COLO668 (cell line): Measurements from ENCODE around the gene ACBD4.

Experiments used
- DNase-seq: peaks from one replicate; lab custom pipeline; 2025; ENCODE audit not compliant: unreplicated experiment; lab: John Stamatoyannopoulos, UW

ACBD4 gene

GRCh38 chr17:45184144-45184543, 48.7 kb downstream of the ACBD4 start:
- no peak for DNase-seq

- no peak for DNase-seq
These were observed 51.4 kb downstream of the ACBD4 start for GRCh38 chr17:45186801-45187354.

- DNase-seq, result no peak
These were observed 53.5 kb downstream of the ACBD4 start for GRCh38 chr17:45189009-45189408.

DNA sequence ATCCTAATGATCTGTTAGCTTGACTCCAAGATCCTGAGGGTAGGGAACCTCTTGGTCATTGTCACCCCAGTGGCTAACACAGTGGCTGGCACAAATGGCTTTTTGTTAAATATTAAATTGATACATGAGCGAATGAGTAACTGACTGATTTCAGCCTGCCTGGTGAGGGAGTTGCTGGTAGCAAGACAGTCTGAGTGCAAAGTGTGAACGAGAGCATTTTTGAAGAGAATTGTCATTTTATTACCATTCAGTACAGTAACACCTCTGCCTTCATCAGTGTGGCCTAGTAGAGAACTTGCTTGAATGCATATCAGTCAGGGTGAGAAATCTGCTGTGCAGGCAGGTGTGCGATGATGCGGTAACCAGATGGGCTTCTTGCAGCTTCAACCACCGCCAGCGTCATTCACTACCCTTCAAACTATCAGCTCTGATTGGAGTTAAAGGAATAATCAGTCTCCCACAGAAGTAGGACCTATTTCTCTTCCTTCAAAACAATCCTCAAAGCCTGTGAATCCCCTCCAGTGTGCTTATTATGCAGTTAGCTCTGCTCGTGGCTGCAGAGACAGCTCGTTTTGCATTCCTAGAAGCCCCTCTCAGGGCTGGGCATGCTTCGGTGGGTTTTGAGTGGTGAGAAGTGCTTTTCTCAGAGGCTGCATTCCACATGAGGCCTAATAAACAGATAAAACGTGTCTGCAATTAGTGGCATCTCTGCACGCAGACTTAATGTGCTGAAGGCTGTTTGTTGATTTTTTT, 55.2 kb downstream of the ACBD4 start:
- DNase-seq, result no peak
